ENCODE results near the gene CLEC2L.

CLEC2L gene

DNA sequence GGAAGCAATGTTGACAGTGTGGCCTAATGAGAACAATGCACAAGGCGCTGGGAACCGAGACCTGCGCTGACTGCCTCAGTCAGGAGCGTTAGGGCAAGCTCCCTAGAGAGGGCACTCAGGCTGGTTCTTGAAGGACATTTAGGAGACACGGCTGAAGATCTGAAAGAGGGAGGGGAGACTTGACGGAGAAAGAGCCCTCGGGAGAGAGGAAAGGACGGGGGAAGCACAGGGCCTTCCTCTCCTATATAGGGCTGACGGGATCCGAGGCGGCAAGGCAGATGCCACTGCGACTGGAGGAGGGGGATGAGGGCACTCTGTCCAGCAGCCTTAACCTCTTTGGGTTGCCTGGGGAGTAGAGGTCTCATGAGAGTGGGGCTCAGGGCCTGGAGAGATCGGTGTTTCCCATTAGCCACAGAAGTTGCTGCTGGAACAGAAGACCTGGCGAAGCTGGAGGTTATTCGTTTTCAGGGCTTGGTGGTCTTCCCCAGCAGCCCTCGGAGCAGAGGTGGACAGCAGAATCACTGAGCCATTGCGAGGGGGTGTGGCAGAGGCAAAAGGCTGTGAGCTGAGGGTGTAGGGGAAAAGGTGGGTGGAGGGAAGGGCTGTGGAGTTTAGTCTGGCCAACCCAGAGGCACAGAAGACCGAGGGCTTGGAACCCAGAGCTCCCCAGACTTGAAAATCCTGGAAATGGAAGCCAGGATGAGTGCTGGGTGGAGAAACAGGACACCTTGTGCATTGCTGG is 36.0 kb downstream of the CLEC2L start:
- DNase-seq = no peak

- no peak for DNase-seq
Measured at GRCh38 chr7:139560199-139560598, 36.7 kb downstream of the CLEC2L start.

GRCh38 chr7:139560678-139561077 is 37.2 kb downstream of the CLEC2L start:
- no peak for DNase-seq

- no peak for DNase-seq
Measured at GRCh38 chr7:139562491-139562890, 39.0 kb downstream of the CLEC2L start.

GRCh38 chr7:139562961-139563565 is 39.6 kb downstream of the CLEC2L start:
- DNase-seq = no peak

- no peak for DNase-seq
Measured at GRCh38 chr7:139563856-139564255, 40.4 kb downstream of the CLEC2L start.

DNA sequence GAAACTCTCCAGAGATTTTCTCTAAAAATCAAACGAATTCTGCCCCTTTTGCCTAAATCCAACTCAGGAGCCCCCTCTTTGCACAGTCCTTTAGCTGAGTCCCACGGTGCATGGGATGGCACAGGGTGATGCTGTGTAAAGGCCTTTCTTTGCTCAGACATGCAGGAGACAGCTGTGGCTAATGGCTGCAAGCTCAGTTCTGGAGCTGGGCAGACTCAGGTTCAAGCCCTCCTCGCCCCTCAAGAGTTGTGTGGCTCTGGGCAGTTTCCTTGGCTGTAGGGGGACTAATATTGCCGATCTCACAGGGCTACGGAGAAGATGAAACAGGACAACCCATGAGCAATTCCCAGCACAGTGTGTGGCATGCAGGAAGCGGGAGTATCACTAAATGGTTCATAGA is 42.6 kb downstream of the CLEC2L start:
- no peak for DNase-seq

DNA sequence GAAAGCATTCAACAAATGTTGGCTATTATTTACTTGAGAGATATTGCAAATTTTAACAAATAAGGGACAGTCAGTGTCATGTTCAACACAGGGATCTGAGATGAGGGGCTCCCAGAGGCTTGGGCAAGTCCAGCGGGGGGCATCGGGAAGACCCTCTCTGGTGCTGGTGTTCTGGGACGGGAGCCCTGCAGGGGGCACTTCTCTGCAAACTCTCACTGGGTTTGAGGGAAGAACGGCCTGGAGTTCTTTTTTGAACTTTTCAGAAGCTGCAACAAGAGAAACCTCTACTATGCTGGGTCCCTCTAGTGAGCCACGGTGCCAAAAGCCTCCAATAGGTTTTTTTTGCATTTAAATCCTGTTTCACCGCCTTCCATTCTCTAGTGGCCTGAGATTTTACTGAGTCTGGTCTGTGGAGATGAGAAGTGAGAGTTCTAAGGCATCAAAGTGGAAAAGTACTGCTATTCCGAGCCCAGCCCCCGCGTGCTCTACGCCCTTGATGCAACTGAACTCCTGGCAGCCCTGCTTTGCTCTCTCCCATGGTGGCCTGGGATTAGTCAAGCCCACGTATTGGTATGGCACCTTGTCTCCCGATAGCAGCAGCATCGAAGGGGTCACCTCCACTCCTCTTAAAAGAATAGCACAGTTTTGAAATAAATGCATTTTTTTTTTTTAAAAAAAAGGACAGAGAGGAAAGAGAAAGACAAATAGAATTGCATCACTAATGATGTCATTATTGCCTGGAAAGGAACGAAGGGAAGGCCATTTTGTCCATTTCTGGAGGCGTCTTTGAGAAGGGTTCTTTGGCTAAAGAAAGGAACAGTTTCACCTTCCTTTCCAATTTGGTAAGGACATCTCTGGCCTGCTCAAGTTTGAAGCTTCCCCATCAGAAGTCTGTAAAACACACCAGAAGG is 43.5 kb downstream of the CLEC2L start:
- no peak for DNase-seq

DNA sequence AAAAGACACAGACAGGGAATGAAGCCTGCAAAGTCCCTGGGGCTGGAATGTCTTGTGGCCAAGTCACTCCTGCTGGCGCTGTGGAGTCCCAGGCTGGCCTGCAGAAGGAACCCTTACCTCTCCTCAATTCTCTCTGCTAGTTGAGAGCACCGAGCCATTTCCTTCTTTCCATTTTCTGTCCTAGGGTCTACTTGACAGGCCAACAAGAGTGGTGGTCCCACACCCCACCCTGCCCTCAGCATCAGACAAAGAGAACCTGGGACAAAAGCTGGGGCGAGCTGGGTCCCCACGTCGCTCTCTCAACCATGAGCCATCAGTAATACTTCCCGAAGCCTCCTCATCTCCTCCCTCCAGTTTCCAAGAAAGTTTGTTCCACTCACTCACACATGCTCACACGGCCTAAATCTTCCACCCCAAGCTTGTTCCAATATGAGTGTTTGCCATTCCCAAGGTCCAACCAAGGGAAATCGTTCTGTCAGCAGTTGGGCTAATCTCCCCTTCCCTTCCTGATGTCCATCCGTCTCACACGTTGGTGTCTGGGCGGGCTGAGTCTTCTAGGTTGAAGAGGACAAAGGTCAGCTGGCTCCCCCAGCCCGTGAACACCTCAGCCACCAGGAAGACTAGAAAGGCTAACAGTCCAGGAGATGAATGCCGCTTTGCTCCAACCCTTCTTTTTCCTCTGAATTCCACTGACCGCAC is 44.3 kb downstream of the CLEC2L start:
- DNase-seq = no peak

GRCh38 chr7:139568346-139568675 is 44.8 kb downstream of the CLEC2L start:
- DNase-seq = no peak

- no peak for DNase-seq
Measured at GRCh38 chr7:139568813-139569490, 45.5 kb downstream of the CLEC2L start.

DNA sequence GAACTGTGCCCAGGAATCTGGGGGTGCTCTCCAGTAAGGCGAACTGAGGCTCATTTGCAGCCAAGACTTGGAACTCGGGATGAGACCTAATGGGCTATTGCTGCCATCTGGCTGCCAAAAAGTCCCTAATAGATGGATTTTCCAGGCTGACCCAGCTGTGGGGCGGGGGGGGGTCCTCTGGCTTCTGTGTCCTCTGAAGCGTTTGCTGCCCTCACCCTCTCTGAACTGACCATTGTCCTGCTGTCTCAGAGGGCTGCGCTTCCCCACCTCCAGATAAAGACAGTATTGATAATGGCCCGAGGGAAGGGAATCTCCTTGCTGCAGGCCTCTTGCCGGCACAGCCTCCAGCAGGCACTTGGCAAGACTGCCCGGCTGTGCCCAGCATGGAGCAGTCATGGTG is 46.6 kb downstream of the CLEC2L start:
- DNase-seq = no peak

GRCh38 chr7:139570626-139571025 is 47.1 kb downstream of the CLEC2L start:
- no peak for DNase-seq

- no peak for DNase-seq
Measured at GRCh38 chr7:139571190-139571589, 47.7 kb downstream of the CLEC2L start.

DNA sequence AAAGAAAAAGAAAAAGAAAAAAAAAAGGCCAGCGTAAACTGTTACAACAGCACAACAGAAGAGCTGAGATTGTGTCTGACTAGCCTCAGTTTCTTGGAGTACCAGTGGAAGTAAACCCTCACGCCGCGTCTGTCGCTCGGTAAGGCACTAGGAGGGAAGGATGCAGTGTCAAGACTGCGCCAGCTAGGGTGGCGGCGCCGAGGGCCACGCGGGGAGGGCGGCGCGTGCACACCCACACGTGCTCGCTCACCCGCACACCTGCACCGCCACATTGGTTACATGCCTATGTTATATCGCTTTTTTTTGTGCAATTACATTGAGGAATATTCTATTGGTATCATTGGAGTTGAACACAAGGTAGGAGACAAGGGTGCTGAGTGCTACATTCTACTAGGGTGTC is 48.2 kb downstream of the CLEC2L start:
- no peak for DNase-seq

DNA sequence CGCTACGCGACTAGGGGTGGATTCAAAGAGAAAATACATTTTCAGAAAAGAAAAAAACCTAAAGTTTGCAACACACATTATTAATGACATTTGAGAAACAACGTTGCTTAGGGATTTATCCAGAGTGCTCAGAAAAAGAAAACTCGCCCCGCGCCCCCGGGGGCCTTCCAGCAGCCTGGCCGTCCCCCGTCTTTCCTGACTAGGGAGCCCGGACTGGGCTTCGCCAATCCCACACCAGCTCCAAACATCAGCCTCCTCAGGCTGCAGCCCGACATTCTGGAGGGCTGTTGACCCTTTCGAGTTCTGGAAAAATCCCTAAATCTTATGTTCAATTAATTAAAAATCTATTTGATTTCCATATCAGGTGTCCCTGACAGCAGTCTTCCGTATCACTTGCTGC is 48.6 kb downstream of the CLEC2L start:
- no peak for DNase-seq

- no peak for DNase-seq
Measured at GRCh38 chr7:139572704-139573385, 49.4 kb downstream of the CLEC2L start.

GRCh38 chr7:139573871-139574270 is 50.4 kb downstream of the CLEC2L start:
- no peak for DNase-seq

DNA sequence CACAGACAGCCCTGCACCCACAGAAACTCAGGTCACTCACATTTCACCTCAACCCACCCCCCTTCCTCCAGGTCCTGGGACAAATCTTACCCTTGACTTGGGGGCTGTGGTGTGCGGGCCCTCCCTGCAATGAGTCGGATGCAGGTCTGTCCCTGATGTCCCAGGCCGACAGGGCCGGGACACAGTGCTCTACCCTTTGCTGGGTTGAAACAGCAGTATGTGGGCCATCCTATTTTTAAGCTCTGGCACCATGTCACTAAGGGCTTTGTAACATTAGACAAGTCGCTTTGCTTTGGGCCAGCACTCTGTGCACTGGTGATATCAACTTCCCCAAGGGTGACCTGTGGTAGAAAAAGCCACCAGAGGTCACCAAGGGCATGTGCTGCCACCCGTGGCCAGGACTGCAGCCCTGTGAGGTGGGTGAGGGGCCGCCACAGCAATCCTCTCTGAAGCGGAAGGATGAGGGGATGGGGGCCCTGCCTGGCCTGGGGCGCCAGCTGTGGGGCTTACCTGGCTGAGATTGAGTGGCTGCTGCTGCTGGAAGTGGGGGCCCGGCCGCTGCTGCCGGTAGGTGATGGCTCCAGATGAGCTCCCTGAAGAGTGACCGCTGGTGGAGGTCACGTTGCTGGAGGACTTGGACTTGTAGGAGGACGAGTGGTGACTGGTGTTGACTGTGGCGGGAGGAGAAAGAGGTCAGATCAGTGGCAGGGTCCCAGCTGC is 51.3 kb downstream of the CLEC2L start:
- no peak for DNase-seq

GRCh38 chr7:139575338-139575680 is 51.8 kb downstream of the CLEC2L start:
- no peak for DNase-seq

DNA sequence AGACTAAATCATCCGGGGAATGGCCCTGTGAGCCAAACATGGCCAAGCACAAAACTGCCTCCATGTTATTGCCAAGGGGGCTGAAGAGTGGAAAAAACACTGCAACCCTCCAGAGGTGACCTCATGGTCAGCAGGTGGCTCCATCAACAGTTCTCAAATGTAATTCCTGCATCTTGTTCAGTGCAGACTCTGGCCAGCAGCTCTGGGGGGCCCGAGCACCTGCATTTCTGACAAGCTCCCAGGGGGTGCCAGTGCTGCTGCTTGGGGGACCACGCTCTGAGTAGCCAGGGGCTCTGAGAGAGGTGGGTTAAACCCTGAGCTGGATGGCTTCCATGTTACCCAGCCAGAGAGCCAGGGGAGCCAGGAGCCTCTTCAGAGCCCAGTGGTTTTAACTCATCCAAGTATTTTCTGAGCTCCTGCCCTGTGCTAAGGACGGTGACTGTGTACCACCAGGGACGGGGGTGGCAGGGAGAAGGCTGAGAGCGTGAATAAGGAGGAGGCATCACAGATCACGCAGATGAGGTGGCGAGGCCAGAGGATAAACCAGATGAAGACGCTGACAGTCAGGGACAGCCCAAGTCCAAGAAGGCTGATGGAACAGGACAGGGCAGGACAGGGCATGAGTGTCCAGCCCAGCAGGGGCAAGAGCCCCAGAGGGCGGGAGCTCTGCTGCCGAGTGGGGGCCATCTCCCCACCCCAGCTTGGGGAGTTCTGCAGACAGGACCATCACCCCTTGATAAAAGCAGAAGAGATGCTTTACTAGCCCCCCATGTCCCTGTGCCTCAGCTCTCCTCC is 52.9 kb downstream of the CLEC2L start:
- no peak for DNase-seq
